HCEC 1CT (cell line): Measurements from ENCODE around the gene LAMA1.

Source experiments
- DNase-seq: peaks from one replicate; pipeline ENCODE4 v3.0.0-alpha.2; 2017

Gene LAMA1

GRCh38 chr18:7048081-7048480 lies 69.5 kb downstream of the LAMA1 start:
- DNase-seq, result no peak

- DNase-seq, result no peak
Observed at GRCh38 chr18:7047336-7047735, 70.3 kb downstream of the LAMA1 start.

GRCh38 chr18:7038330-7038851 lies 79.2 kb downstream of the LAMA1 start:
- DNase-seq, result peak; percentile 91

- no peak for DNase-seq
Observed at GRCh38 chr18:7037470-7037869, 80.1 kb downstream of the LAMA1 start.

- no peak for DNase-seq
Observed at GRCh38 chr18:7035807-7036206, 81.8 kb downstream of the LAMA1 start.

- DNase-seq, result no peak
Observed at GRCh38 chr18:7034924-7035323, 82.7 kb downstream of the LAMA1 start.

- no peak for DNase-seq
Observed at GRCh38 chr18:7032537-7032936, 85.1 kb downstream of the LAMA1 start.

GRCh38 chr18:7028625-7029024 lies 89.0 kb downstream of the LAMA1 start:
- no peak for DNase-seq

GRCh38 chr18:7025194-7025593 lies 92.4 kb downstream of the LAMA1 start:
- no peak for DNase-seq

- no peak for DNase-seq
Observed at GRCh38 chr18:7023581-7023980, 94.0 kb downstream of the LAMA1 start.

- no peak for DNase-seq
Observed at GRCh38 chr18:7023063-7023580, 94.5 kb downstream of the LAMA1 start.

GRCh38 chr18:7021994-7022840 lies 95.4 kb downstream of the LAMA1 start:
- DNase-seq, result peak; percentile 37

- DNase-seq, result no peak
Observed at GRCh38 chr18:7020995-7021777, 96.4 kb downstream of the LAMA1 start.

GRCh38 chr18:7017013-7017412 lies 100.6 kb downstream of the LAMA1 start:
- DNase-seq, result no peak

- DNase-seq, result no peak
Observed at GRCh38 chr18:7011142-7011541, 106.5 kb downstream of the LAMA1 start.

- DNase-seq, result no peak
Observed at GRCh38 chr18:7004009-7004408, 113.6 kb downstream of the LAMA1 start.

- no peak for DNase-seq
Observed at GRCh38 chr18:7002107-7002506, 115.5 kb downstream of the LAMA1 start.

GRCh38 chr18:7000484-7001096 lies 117.0 kb downstream of the LAMA1 start:
- DNase-seq, result no peak

GRCh38 chr18:6997808-6998207 lies 119.8 kb downstream of the LAMA1 start:
- DNase-seq, result no peak

- no peak for DNase-seq
Observed at GRCh38 chr18:6994771-6995430, 122.7 kb downstream of the LAMA1 start.

GRCh38 chr18:6994056-6994770 lies 123.4 kb downstream of the LAMA1 start:
- no peak for DNase-seq

- DNase-seq, result no peak
Observed at GRCh38 chr18:6992761-6993160, 124.8 kb downstream of the LAMA1 start.
